Type B pancreatic cell (in vitro differentiated cells): ENCODE results near the gene ZCCHC14. TPM values are rescaled to one million over a fixed set of nuclear protein-coding genes. Genes with fewer than 3 reads are reported as not detected.

Experiments
- DNase-seq: peaks from one replicate; pipeline ENCODE4 v3.0.0; 2021; ENCODE audit warnings: mixed read lengths; ENCODE audit not compliant: unreplicated experiment; ENCODE audit errors: extremely low spot score
- H3K27ac Mint-ChIP-seq: 2 replicates; pipeline ENCODE4 v1.8.0; 2021; ENCODE audit warnings: mild to moderate bottlenecking, mixed read lengths
- H3K27me3 Mint-ChIP-seq: 2 replicates; pipeline ENCODE4 v1.8.0; 2021; ENCODE audit warnings: mixed read lengths
- H3K36me3 Mint-ChIP-seq: 2 replicates; pipeline ENCODE4 v1.8.0; 2021; ENCODE audit warnings: mixed read lengths
- H3K4me1 Mint-ChIP-seq: one replicate; pipeline ENCODE4 v1.8.0; 2021; ENCODE audit warnings: mixed read lengths; ENCODE audit not compliant: unreplicated experiment
- H3K4me3 Mint-ChIP-seq: 2 replicates; pipeline ENCODE4 v1.8.0; 2021; ENCODE audit warnings: mild to moderate bottlenecking, mixed read lengths
- H3K9me3 Mint-ChIP-seq: 2 replicates; pipeline ENCODE4 v1.8.0; 2021; ENCODE audit warnings: mixed read lengths
- total RNA-seq: library from RNA; stranded (reverse); gene quantifications from 2 replicates; pipeline ENCODE4 v1.2.1, GENCODE V29; 2021; ENCODE audit warnings: low replicate concordance
- TF ChIP-seq, protein P1 (sequence below): fragments of 200-600 bp; sonication (generic); conservative IDR thresholded peaks from 2 replicates; pipeline ENCODE4 v1.5.0; 2021; ENCODE audit warnings: antibody characterized with exemption, mild to moderate bottlenecking

The ZCCHC14 gene
- total RNA-seq, 1 donor from 2014 or later: 32.3 TPM

DNA sequence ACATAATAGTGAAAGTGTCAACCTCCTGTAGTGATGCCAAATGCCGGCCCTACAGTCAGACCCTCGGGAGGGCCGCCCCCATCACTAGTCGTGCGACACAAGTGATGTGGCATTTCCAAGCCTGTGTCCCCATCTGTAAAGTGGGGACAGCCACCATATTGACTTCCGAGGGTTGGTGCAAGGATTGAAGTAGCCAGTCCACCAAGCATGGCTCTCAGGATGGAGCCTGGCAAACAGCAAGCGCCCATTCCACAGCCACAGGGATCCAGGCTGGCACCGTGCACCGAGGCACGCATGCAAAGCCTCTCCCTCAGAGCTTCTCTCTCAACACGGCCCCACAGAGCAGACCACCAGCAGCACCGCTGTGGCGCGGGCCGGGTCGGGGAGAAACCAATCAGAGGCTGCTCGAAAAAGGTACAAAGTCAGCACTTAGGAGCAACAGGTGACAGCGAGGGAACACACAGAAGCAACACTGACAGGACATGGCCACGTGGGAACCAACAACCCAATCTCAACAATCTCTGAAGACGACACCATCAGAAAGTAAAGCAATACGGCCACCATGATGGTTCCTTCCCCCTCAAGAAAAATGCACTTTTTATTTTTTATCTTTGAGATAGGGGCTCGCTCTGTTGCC is 20.6 kb downstream of the ZCCHC14 start:
- H3K36me3 Mint-ChIP-seq: peaks cover 3% of the 10 kb centered on the region
- H3K9me3 Mint-ChIP-seq: no peaks in the 10 kb centered on the region
- TF ChIP-seq, protein P1, sequence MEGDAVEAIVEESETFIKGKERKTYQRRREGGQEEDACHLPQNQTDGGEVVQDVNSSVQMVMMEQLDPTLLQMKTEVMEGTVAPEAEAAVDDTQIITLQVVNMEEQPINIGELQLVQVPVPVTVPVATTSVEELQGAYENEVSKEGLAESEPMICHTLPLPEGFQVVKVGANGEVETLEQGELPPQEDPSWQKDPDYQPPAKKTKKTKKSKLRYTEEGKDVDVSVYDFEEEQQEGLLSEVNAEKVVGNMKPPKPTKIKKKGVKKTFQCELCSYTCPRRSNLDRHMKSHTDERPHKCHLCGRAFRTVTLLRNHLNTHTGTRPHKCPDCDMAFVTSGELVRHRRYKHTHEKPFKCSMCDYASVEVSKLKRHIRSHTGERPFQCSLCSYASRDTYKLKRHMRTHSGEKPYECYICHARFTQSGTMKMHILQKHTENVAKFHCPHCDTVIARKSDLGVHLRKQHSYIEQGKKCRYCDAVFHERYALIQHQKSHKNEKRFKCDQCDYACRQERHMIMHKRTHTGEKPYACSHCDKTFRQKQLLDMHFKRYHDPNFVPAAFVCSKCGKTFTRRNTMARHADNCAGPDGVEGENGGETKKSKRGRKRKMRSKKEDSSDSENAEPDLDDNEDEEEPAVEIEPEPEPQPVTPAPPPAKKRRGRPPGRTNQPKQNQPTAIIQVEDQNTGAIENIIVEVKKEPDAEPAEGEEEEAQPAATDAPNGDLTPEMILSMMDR: no peak
- no peak overlapping the region for H3K27ac Mint-ChIP-seq
- peaks cover 50% of the 10 kb centered on the region for H3K4me1 Mint-ChIP-seq
- H3K4me3 Mint-ChIP-seq: no peak overlapping the region
- H3K27me3 Mint-ChIP-seq: no peaks in the 10 kb centered on the region
- DNase-seq: no peak

DNA sequence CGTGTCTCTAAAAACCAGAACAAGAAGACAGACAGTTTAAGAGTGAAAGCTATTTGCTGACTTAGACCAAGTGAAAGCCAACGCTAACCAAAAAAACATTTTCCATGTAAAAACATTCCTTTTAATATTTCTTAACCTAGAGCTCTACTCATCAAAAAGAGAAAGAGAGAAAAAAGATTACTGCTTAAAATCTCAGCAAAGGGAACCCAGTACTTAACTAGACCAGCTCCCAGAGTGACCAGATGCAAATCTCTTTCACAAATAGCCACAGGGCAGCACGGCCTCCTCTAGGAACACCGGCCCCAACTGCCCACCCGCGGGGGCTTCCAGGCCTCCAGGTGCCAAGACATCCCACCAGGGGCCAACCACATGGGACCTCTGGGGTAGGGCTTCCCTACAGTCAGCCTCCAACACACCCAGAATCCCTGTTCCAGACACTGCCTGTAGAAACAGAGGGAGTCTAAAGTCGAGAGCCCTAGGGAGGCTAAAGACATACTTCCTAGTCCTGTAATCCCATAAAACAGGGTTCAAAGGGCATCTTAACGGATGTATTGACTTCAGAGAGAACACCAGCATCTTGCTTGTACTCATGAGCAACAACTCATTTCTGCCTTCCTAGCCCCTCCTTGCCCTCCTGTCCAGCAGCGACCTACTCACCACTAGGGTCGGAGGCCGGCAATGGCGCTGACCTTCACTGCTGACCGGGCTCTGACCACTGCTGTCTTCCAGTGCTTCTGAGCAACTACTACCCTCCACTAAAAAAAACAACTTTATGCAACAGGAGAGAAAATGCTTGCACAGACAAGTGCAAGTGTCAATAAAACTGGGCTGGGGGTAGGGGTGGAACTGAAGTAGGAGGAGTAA is 21.3 kb downstream of the ZCCHC14 start:
- no peak for DNase-seq
- TF ChIP-seq, protein P1: no peak
- Mint-ChIP-seq H3K27me3 (no peaks in the 10 kb centered on the region), H3K4me3 (no peak overlapping the region), H3K9me3 (no peaks in the 10 kb centered on the region), H3K27ac (peak overlapping the region; percentile 51), H3K4me1 (peaks cover 56% of the 10 kb centered on the region), H3K36me3 (peaks cover 3% of the 10 kb centered on the region)

DNA sequence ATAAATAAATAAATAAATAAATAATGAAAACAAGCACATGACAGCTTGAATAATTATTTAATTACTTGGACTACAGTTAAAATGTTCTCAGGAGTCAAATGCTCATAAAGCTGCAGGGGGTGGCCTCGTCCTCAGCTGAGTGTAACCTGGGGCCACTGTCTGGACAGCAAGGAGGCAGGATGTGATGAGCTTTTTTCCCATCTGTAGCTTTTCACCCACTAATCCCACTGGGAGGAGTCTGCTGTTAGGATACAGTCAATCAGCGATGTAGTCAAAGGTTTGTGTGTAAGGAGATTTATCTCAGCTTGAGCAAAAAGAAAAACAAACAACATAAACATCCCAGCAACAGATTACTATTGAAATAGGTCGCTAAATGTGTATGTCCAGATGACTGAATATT is 22.5 kb downstream of the ZCCHC14 start:
- Mint-ChIP-seq H3K4me3 (no peak overlapping the region), H3K27me3 (no peaks in the 10 kb centered on the region), H3K27ac (no peak overlapping the region), H3K9me3 (no peaks in the 10 kb centered on the region), H3K4me1 (peaks cover 55% of the 10 kb centered on the region), H3K36me3 (no peaks in the 10 kb centered on the region)
- TF ChIP-seq, protein P1: no peak
- DNase-seq: no peak

DNA sequence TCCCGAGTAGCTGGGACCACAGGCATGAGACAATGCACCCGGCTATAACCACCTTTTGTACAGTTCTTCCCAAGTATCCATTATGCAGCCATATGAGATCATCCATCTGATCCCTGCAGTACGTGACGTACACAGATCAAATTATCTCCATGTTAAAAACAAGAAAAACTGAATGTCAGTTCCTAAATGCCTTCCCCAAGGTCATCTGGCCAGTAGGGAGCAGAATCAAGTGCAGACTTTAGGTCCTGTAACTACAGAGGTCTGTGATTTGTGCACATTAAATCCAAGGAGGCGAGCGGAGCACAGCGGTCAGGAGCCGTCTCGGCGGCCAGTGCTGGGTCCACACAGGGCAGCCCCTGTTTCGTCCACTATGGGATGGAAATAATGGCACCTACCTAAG is 23.7 kb downstream of the ZCCHC14 start:
- Mint-ChIP-seq H3K4me1 (peaks cover 58% of the 10 kb centered on the region), H3K36me3 (peaks cover 6% of the 10 kb centered on the region), H3K27me3 (no peaks in the 10 kb centered on the region), H3K27ac (no peak overlapping the region), H3K9me3 (no peaks in the 10 kb centered on the region), H3K4me3 (no peak overlapping the region)
- TF ChIP-seq, protein P1: no peak
- no peak for DNase-seq

DNA sequence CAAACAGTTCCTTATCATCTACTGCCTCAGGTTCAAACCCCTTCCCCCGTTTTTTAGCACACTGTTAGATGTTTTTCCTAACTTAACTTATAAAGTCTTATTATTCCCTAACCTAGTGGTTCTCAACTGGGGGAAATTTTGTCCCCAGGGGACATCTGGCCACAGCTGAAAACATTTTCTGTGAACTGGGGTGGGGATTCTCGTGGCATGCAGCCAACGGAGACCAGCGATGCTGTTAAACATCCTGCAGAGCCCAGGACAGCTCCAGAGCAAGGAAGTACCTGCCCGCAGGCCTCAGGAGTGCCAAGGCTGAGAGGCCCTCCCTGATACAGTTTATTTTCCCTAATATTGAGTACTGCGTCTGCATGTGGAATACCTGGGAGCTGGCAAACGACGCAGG is 24.3 kb downstream of the ZCCHC14 start:
- TF ChIP-seq, protein P1: no peak
- no peak for DNase-seq
- H3K27me3 Mint-ChIP-seq: no peaks in the 10 kb centered on the region
- peaks cover 6% of the 10 kb centered on the region for H3K36me3 Mint-ChIP-seq
- H3K4me3 Mint-ChIP-seq: no peak overlapping the region
- H3K4me1 Mint-ChIP-seq: peaks cover 59% of the 10 kb centered on the region
- H3K9me3 Mint-ChIP-seq: no peaks in the 10 kb centered on the region
- H3K27ac Mint-ChIP-seq: no peak overlapping the region
